ENCODE measurements around the gene GPX1.
"Not testable (repeated sequence)": the region's sequence is repeated elsewhere in the genome, so short reads cannot be mapped to it uniquely, and the experiment has no call there.

GRCh38 chr3:49405570-49405969 is 47.4 kb upstream of the GPX1 start:
- not testable (repeated sequence) for TF ChIP-seq POLR2A, CTCF (IDR thresholded peaks at IDR 0.05)

Data from thyroid gland (tissue), 4 donors.